ENCODE data around the gene ADIPOR2.

- TF ChIP-seq CTCF (IDR thresholded peaks at IDR 0.05; ENCODE audit: low read depth, low read length) (no peak), MAX (IDR thresholded peaks at IDR 0.05; ENCODE audit: low read depth, low read length) (no peak)
Measured at GRCh38 chr12:1805441-1806081, 114.7 kb downstream of the ADIPOR2 start.
